IMR-90 (cell line): ENCODE results near the gene BRCA1. TPM values are rescaled to one million over a fixed set of nuclear protein-coding genes. Genes with fewer than 3 reads are reported as not detected.
A peak's percentile ranks its signal among the peaks of the same experiment; 100 is the strongest.

ENCODE experiments used
- ATAC-seq: fragments of 200-7000 bp; cut with Tn5 transposase; 2 replicates; pipeline ENCODE4 v1.9.1; 2020; ENCODE audit warnings: low read depth, mild to moderate bottlenecking, moderate library complexity
- BruUV-seq: library from RNA; stranded (reverse); fragments of 400-500 nt; replicated peaks from 2 replicates; lab custom pipeline; 2021; lab: Mats Ljungman, UMichigan
- CTCF ChIA-PET: fragments of 300-600 bp; formaldehyde crosslinking; extraction: SDS; loops from one replicate; lab custom pipeline; 2021; ENCODE audit warnings: antibody characterized with exemption; lab: Yijun Ruan, JAX
- POLR2A ChIA-PET: fragments of 300-600 bp; sonication (Branson Sonifier 250); formaldehyde crosslinking; loops from one replicate; lab custom pipeline; 2022; ENCODE audit warnings: antibody characterized with exemption; ENCODE audit not compliant: unreplicated experiment; lab: Charles Lee
- DNase-seq: peaks from one replicate; pipeline ENCODE4 v3.0.0; 2013
- H2AFZ ChIP-seq: replicated peaks from 2 replicates; pipeline ENCODE3; 2013; ENCODE audit warnings: low read length, mild to moderate bottlenecking; ENCODE audit not compliant: poor library complexity
- H2AK5ac ChIP-seq: 2 replicates; pipeline ENCODE4 v1.6.1; 2013; ENCODE audit warnings: low read depth, low read length, inconsistent platforms
- H2AK9ac ChIP-seq: replicated peaks from 2 replicates; pipeline ENCODE3; 2013; ENCODE audit warnings: mild to moderate bottlenecking, low read depth, low read length, moderate library complexity; ENCODE audit not compliant: poor library complexity
- H2BK120ac ChIP-seq: 2 replicates; pipeline ENCODE4 v1.6.1; 2013; ENCODE audit warnings: low read depth, low read length, inconsistent platforms
- H2BK15ac ChIP-seq: 3 replicates; pipeline ENCODE4 v1.6.1; 2013; ENCODE audit warnings: low read depth, low read length, inconsistent platforms
- H2BK20ac ChIP-seq: 2 replicates; pipeline ENCODE4 v1.6.1; 2013; ENCODE audit warnings: low read depth, mild to moderate bottlenecking, inconsistent platforms, low read length, moderate library complexity
- H2BK5ac ChIP-seq: 2 replicates; pipeline ENCODE4 v1.6.1; 2013; ENCODE audit warnings: mild to moderate bottlenecking, low read depth, low read length, inconsistent platforms; ENCODE audit not compliant: poor library complexity, severe bottlenecking
- H3K14ac ChIP-seq: replicated peaks from 2 replicates; pipeline ENCODE4 v1.6.1; 2013; ENCODE audit warnings: low read depth, low read length, inconsistent platforms
- H3K18ac ChIP-seq: 2 replicates; pipeline ENCODE4 v1.6.1; 2013; ENCODE audit warnings: low read depth, low read length, control low read depth
- H3K23ac ChIP-seq: 2 replicates; pipeline ENCODE4 v1.6.1; 2013; ENCODE audit warnings: low read depth, low read length, inconsistent platforms
- H3K27ac ChIP-seq: 2 replicates; pipeline ENCODE4 v1.5.1; 2013; ENCODE audit warnings: mild to moderate bottlenecking, control low read depth, low read length; ENCODE audit not compliant: insufficient read depth
- H3K27me3 ChIP-seq: 2 replicates; pipeline ENCODE4 v1.6.1; 2013; ENCODE audit warnings: low read length; ENCODE audit not compliant: control insufficient read depth, insufficient read depth
- H3K36me3 ChIP-seq: 2 replicates; pipeline ENCODE4 v1.6.1; 2013; ENCODE audit warnings: low read length, mixed read lengths; ENCODE audit not compliant: control insufficient read depth, insufficient read depth
- H3K4ac ChIP-seq: 2 replicates; pipeline ENCODE4 v1.6.1; 2013; ENCODE audit warnings: low read depth, low read length, inconsistent platforms
- H3K4me1 ChIP-seq: 2 replicates; pipeline ENCODE4 v1.6.1; 2013; ENCODE audit warnings: low read length, mixed read lengths; ENCODE audit not compliant: control insufficient read depth, insufficient read depth
- H3K4me2 ChIP-seq: 2 replicates; pipeline ENCODE4 v1.6.1; 2013; ENCODE audit warnings: low read depth, mild to moderate bottlenecking, control low read depth, low read length, moderate library complexity
- H3K4me3 ChIP-seq: 2 replicates; pipeline ENCODE4 v1.5.1; 2013; ENCODE audit warnings: low read depth, mild to moderate bottlenecking, control low read depth, low read length, moderate library complexity; ENCODE audit not compliant: insufficient read depth
- H3K56ac ChIP-seq: 2 replicates; pipeline ENCODE4 v1.6.1; 2013; ENCODE audit warnings: low read length, inconsistent platforms; ENCODE audit not compliant: insufficient read depth; ENCODE audit errors: extremely low read depth
- H3K79me1 ChIP-seq, 2 experiments: 2 replicates each; pipeline ENCODE4 v1.6.1; 2013; ENCODE audit warnings: low read length in 2 of 2, inconsistent platforms in 1 of 2, low read depth in 1 of 2
- H3K9ac ChIP-seq: 2 replicates; pipeline ENCODE4 v1.6.1; 2013; ENCODE audit warnings: low read depth, low read length, control low read depth
- H3K9me1 ChIP-seq: 2 replicates; pipeline ENCODE4 v1.6.1; 2013; ENCODE audit warnings: low read length, inconsistent platforms; ENCODE audit not compliant: insufficient read depth
- H3K9me3 ChIP-seq: 2 replicates; pipeline ENCODE4 v1.6.1; 2013; ENCODE audit warnings: low read length; ENCODE audit not compliant: control insufficient read depth, insufficient read depth
- H4K20me1 ChIP-seq: 2 replicates; pipeline ENCODE4 v1.6.1; 2013; ENCODE audit warnings: low read length, inconsistent platforms; ENCODE audit not compliant: insufficient read depth
- H4K5ac ChIP-seq: 2 replicates; pipeline ENCODE4 v1.6.1; 2013; ENCODE audit warnings: mild to moderate bottlenecking, low read depth, low read length, control low read depth
- H4K8ac ChIP-seq, 2 experiments: 2 replicates each; pipeline ENCODE4 v1.6.1; 2013; ENCODE audit warnings: low read depth in 2 of 2, low read length in 2 of 2, control low read depth in 1 of 2, inconsistent platforms in 1 of 2
- H4K91ac ChIP-seq: 2 replicates; pipeline ENCODE4 v1.6.1; 2013; ENCODE audit warnings: low read depth, low read length, inconsistent platforms; ENCODE audit not compliant: insufficient read depth
- BHLHE40 ChIP-seq: fragments of 150-350 bp; IDR thresholded peaks from 2 replicates; pipeline ENCODE4 v1.6.1; 2016; ENCODE audit warnings: mild to moderate bottlenecking, low read depth, low read length
- CEBPB ChIP-seq: IDR thresholded peaks from 2 replicates; pipeline ENCODE4 v1.6.1; 2012; ENCODE audit warnings: low read depth, low read length, improper control_type of control experiment
- CHD1 ChIP-seq: IDR thresholded peaks from 2 replicates; pipeline ENCODE4 v1.6.1; 2012; ENCODE audit warnings: low read depth, low read length, improper control_type of control experiment
- MAFK ChIP-seq: IDR thresholded peaks from 2 replicates; pipeline ENCODE4 v1.6.1; 2012; ENCODE audit warnings: low read depth, low read length, improper control_type of control experiment
- MAZ ChIP-seq: IDR thresholded peaks from 2 replicates; pipeline ENCODE4 v1.6.1; 2012; ENCODE audit warnings: low read depth, mild to moderate bottlenecking, low read length, improper control_type of control experiment, moderate library complexity, borderline replicate concordance
- MXI1 ChIP-seq: IDR thresholded peaks from 2 replicates; pipeline ENCODE4 v1.6.1; 2012; ENCODE audit warnings: low read depth, mild to moderate bottlenecking, low read length, moderate library complexity, borderline replicate concordance
- NFE2L2 ChIP-seq: fragments of 150-350 bp; IDR thresholded peaks from 2 replicates; pipeline ENCODE4 v1.6.1; 2016; ENCODE audit warnings: low read depth, mild to moderate bottlenecking, low read length
- POLR2A ChIP-seq: IDR thresholded peaks from 2 replicates; pipeline ENCODE4 v1.6.1; 2012; ENCODE audit warnings: mild to moderate bottlenecking, low read depth, low read length
- RAD21 ChIP-seq: IDR thresholded peaks from 2 replicates; pipeline ENCODE4 v1.6.1; 2012; ENCODE audit warnings: low read length, improper control_type of control experiment
- RCOR1 ChIP-seq: IDR thresholded peaks from 2 replicates; pipeline ENCODE4 v1.6.1; 2012; ENCODE audit warnings: mild to moderate bottlenecking, low read length, improper control_type of control experiment; ENCODE audit not compliant: insufficient replicate concordance
- RFX5 ChIP-seq: IDR thresholded peaks from 2 replicates; pipeline ENCODE4 v1.8.0; 2012; ENCODE audit warnings: low read depth, mild to moderate bottlenecking, low read length, moderate library complexity
- SMC3 ChIP-seq: fragments of 150-350 bp; IDR thresholded peaks from 2 replicates; pipeline ENCODE4 v1.6.1; 2016; ENCODE audit warnings: low read depth, mild to moderate bottlenecking, antibody characterized with exemption, low read length, moderate library complexity
- WGBS, 2 experiments: methylation state at CpG; one replicate each; pipeline versions ENCODE4 v1.1.5 to v1.1.7; 2013; ENCODE audit warnings: missing lambda C conversion rate in 2 of 2; ENCODE audit not compliant: insufficient read length in 1 of 2; ENCODE audit errors: extremely low coverage in 2 of 2; 5-methylcytosine and 5-hydroxymethylcytosine counted together
- dilution Hi-C: fragments of 300-500 bp; cut with HindIII; formaldehyde crosslinking; loops from one replicate; pipeline ENCODE4 v1.14.3; 2018; ENCODE audit warnings: low sequenced_read_pairs; ENCODE audit not compliant: unreplicated experiment
- in situ Hi-C: fragments of 300-500 bp; cut with MboI; formaldehyde crosslinking; loops from 3 replicates; pipeline ENCODE4 v1.14.3; 2019; ENCODE audit warnings: low sequenced_read_pairs, inconsistent platforms, mixed read lengths
- intact Hi-C: fragments of 100-400 bp; cut with micrococcal nuclease; formaldehyde crosslinking; loops from 2 replicates; pipeline ENCODE4 v1.10.0; 2022
- polyA plus RNA-seq, 3 experiments: library from polyadenylated mRNA; depleted of rRNA; stranded (reverse); fragments of >200 nt; gene quantifications; 2 replicates each; pipeline ENCODE4 v1.2.3, GENCODE V29; 2012; ENCODE audit warnings: low replicate concordance in 1 of 3
- total RNA-seq: library from RNA; depleted of rRNA; stranded (reverse); fragments of >200 nt; gene quantifications from 2 replicates; pipeline ENCODE4 v1.2.3, GENCODE V29; 2012
- TF ChIP-seq, protein P1 (sequence below): fragments of 150-350 bp; IDR thresholded peaks from 2 replicates; pipeline ENCODE4 v1.6.1; 2016; ENCODE audit warnings: low read depth, mild to moderate bottlenecking, low read length, moderate library complexity, borderline replicate concordance
- TF ChIP-seq, protein P2 (sequence below): conservative IDR thresholded peaks from 2 replicates; pipeline ENCODE4 v1.5.1; 2012; ENCODE audit warnings: mild to moderate bottlenecking, low read depth, low read length, improper control_type of control experiment
- TF ChIP-seq, protein P3 (sequence below): fragments of 150-350 bp; IDR thresholded peaks from 2 replicates; pipeline ENCODE4 v1.6.1; 2017; ENCODE audit warnings: mild to moderate bottlenecking, antibody characterized with exemption, low read length, low read depth

BRCA1 gene
- total and polyA plus RNA-seq, 2 of the 4 experiments (the other 2 are of a cell fraction) = 8.3 to 17.7 TPM

DNA sequence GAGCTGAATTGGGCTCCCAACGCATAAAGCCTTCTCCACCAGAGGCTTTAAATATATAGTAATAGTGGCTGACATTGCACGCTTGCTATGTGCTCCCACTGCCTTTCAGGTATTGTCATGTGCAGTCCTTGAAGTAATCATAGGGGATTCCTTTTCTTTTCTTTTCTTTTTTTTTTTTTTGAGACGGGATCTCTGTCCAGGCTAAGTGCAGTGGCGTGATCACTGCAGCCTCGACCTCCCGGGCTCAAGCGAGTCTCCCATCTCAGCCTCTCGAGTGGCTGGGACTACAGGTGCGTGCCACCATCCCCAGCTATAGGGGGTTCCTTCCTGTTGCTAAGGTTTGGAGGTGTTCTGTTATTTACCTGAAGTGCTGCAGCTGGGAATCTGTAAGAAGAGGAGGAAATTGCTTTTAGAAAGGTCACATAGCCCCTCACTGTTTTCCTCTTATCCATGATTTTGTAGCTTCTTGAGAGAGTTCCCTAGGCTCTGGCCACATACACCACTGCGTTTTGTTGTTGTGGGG is 126.1 kb downstream of the BRCA1 start:
- H3K36me3 ChIP-seq = peaks cover 31% of the 10 kb centered on the region
- H4K8ac ChIP-seq = peak overlapping the region; percentile 54 to 91
- no CpG with 5 or more reads among the region's 10 CpGs for WGBS, 2 experiments
- H3K23ac ChIP-seq = peak overlapping the region; percentile 72
- H3K9ac ChIP-seq = peak overlapping the region; percentile 91
- no peak for DNase-seq
- no peak for ATAC-seq
- H2AK5ac ChIP-seq = peak overlapping the region; percentile 96
- H3K4ac ChIP-seq = peak overlapping the region; percentile 94
- H3K9me1 ChIP-seq = 0 out of 2 replicates have a peak, but pooled peaks cover 3% of the 10 kb centered on the region
- intact Hi-C loops (loop anchor here (10.0 kb wide), 1 partner anchor 316 kb away; no protein-coding TSS in a partner anchor), in situ Hi-C loops (loop anchor here (25.0 kb wide), 1 partner anchor 363 kb away; no protein-coding TSS in a partner anchor), dilution Hi-C loops (no loop called here)
- H3K18ac ChIP-seq = peak overlapping the region; percentile 2; the same call in 1 of the 2 replicates
- H3K9me3 ChIP-seq = no peaks in the 10 kb centered on the region
- H4K91ac ChIP-seq = peak overlapping the region; percentile 73
- ChIA-PET POLR2A (interaction anchor here (1.6 kb wide), 1 partner anchor 10 kb away, joined by 5 read pairs; no protein-coding TSS in a partner anchor), CTCF (interaction anchor here (1.9 kb wide), 1 partner anchor 30 kb away, joined by 9 read pairs; no protein-coding TSS in a partner anchor)
- H2BK120ac ChIP-seq = no peak overlapping the region
- BruUV-seq = no TSS peak
- H3K27ac ChIP-seq = peak overlapping the region; percentile 86
- peak overlapping the region; percentile 87 for H2AFZ ChIP-seq
- H4K5ac ChIP-seq = peak overlapping the region; percentile 44; the same call in 1 of the 2 replicates
- H3K4me1 ChIP-seq = peaks cover 6% of the 10 kb centered on the region
- H4K20me1 ChIP-seq = peaks cover 37% of the 10 kb centered on the region
- H3K14ac ChIP-seq = peak overlapping the region; percentile 93
- H2BK20ac ChIP-seq = no peak overlapping the region
- peak overlapping the region; percentile 64 for H3K4me3 ChIP-seq
- peak overlapping the region; percentile 88 for H3K56ac ChIP-seq
- peak overlapping the region; percentile 79 for H2AK9ac ChIP-seq
- no peak overlapping the region for H2BK15ac ChIP-seq
- peak overlapping the region; percentile 92 for H2BK5ac ChIP-seq
- H3K4me2 ChIP-seq = peak overlapping the region; percentile 98
- H3K79me1 ChIP-seq = peaks cover 12 to 51% of the 10 kb centered on the region in 2 experiments; a peak in 3 of 4 replicates
- no peaks in the 10 kb centered on the region for H3K27me3 ChIP-seq
- TF ChIP-seq, protein P1, sequence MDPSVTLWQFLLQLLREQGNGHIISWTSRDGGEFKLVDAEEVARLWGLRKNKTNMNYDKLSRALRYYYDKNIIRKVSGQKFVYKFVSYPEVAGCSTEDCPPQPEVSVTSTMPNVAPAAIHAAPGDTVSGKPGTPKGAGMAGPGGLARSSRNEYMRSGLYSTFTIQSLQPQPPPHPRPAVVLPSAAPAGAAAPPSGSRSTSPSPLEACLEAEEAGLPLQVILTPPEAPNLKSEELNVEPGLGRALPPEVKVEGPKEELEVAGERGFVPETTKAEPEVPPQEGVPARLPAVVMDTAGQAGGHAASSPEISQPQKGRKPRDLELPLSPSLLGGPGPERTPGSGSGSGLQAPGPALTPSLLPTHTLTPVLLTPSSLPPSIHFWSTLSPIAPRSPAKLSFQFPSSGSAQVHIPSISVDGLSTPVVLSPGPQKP = no peak
- TF ChIP-seq RFX5 (no peak), POLR2A (no peak), MAFK (no peak), BHLHE40 (no peak), MAZ (no peak), RAD21 (no peak), SMC3 (no peak), RCOR1 (no peak), NFE2L2 (no peak), CHD1 (no peak), MXI1 (no peak), CEBPB (no peak)
- TF ChIP-seq, protein P2, sequence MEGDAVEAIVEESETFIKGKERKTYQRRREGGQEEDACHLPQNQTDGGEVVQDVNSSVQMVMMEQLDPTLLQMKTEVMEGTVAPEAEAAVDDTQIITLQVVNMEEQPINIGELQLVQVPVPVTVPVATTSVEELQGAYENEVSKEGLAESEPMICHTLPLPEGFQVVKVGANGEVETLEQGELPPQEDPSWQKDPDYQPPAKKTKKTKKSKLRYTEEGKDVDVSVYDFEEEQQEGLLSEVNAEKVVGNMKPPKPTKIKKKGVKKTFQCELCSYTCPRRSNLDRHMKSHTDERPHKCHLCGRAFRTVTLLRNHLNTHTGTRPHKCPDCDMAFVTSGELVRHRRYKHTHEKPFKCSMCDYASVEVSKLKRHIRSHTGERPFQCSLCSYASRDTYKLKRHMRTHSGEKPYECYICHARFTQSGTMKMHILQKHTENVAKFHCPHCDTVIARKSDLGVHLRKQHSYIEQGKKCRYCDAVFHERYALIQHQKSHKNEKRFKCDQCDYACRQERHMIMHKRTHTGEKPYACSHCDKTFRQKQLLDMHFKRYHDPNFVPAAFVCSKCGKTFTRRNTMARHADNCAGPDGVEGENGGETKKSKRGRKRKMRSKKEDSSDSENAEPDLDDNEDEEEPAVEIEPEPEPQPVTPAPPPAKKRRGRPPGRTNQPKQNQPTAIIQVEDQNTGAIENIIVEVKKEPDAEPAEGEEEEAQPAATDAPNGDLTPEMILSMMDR = no peak
- TF ChIP-seq, protein P3, sequence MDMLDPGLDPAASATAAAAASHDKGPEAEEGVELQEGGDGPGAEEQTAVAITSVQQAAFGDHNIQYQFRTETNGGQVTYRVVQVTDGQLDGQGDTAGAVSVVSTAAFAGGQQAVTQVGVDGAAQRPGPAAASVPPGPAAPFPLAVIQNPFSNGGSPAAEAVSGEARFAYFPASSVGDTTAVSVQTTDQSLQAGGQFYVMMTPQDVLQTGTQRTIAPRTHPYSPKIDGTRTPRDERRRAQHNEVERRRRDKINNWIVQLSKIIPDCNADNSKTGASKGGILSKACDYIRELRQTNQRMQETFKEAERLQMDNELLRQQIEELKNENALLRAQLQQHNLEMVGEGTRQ = no peak
